Stomach (tissue), 9 donors: ENCODE data around the gene ADGRL3. TPM values are rescaled to one million over a fixed set of nuclear protein-coding genes. Genes with fewer than 3 reads are reported as not detected.

Experiments used
- DNase-seq, 2 donors: peaks; one replicate each; pipeline versions ENCODE4 v3.0.0 to v3.0.0-alpha.2; 2013 to 2019
- H3K27ac ChIP-seq, 5 donors: fragments of 200-600 bp in 4 of 5; sonication (generic) in 4 of 5; one replicate each; pipeline ENCODE4 v1.5.1; 2013 to 2019; ENCODE audit warnings: mild to moderate bottlenecking in 1 of 5, moderate library complexity in 1 of 5
- H3K27me3 ChIP-seq, 3 donors: fragments of 200-600 bp; sonication (generic); one replicate each; pipeline ENCODE4 v1.5.1; 2017 to 2019; ENCODE audit warnings: mixed run types in 1 of 3
- H3K36me3 ChIP-seq, 4 donors: fragments of 200-600 bp; sonication (generic); 1 replicate in 3 of 4; 2 replicates in 1 of 4; pipeline ENCODE4 v1.5.1; 2016 to 2019
- H3K4me1 ChIP-seq, 4 donors: fragments of 200-600 bp; sonication (generic); one replicate each; pipeline ENCODE4 v1.5.1; 2016 to 2019
- H3K4me3 ChIP-seq, 4 donors: fragments of 200-600 bp; sonication (generic) in 3 of 4; one replicate each; pipeline ENCODE4 v1.5.1; 2016 to 2019; ENCODE audit warnings: mild to moderate bottlenecking in 1 of 4
- H3K9me3 ChIP-seq, 4 donors: fragments of 200-600 bp; sonication (generic); one replicate each; pipeline ENCODE4 v1.5.1; 2016 to 2019
- CTCF ChIP-seq, 7 experiments: fragments of 450-650 bp in 4 of 7; fragments of 200-600 bp in 3 of 7; sonication (generic) in 3 of 7; IDR thresholded peaks; one replicate each; pipeline ENCODE4 v1.5.1; 2016 to 2019; ENCODE audit warnings: antibody characterized with exemption in 7 of 7, control low read depth in 2 of 7, mild to moderate bottlenecking in 1 of 7
- EP300 ChIP-seq: sonication (generic); formaldehyde crosslinking; IDR thresholded peaks from one replicate; pipeline ENCODE4 v1.6.1; 2017; ENCODE audit warnings: antibody characterized with exemption
- POLR2A ChIP-seq, 4 donors: fragments of 450-650 bp; IDR thresholded peaks; one replicate each; pipeline ENCODE4 v1.6.1; 2016; ENCODE audit warnings: antibody characterized with exemption in 4 of 4, control low read depth in 2 of 4, mild to moderate bottlenecking in 1 of 4, moderate library complexity in 1 of 4
- POLR2AphosphoS5 ChIP-seq, 3 donors: sonication (generic); formaldehyde crosslinking; IDR thresholded peaks; one replicate each; pipeline ENCODE4 v1.6.1; 2016; ENCODE audit warnings: antibody characterized with exemption in 3 of 3
- WGBS, 5 donors: extraction: QIAGEN DNeasy Blood & Tissue Kit in 3 of 5; methylation state at CpG; one replicate each; pipeline versions ENCODE4 v1.1.5 to v1.1.7; 2013 to 2018; 5-methylcytosine and 5-hydroxymethylcytosine counted together
- intact Hi-C: fragments of 100-400 bp; cut with DNase I; formaldehyde crosslinking; loops from one replicate; pipeline ENCODE4 v1.15.1; 2023; ENCODE audit warnings: low total_unique reads
- polyA plus RNA-seq, 3 donors: library from polyadenylated mRNA; stranded (reverse); fragments of 200-250 nt; gene quantifications; one replicate each; pipeline ENCODE4 v1.2.3, GENCODE V29; 2013
- total RNA-seq, 5 donors: library from RNA; depleted of rRNA; stranded (reverse); fragments of >200 nt; gene quantifications; one replicate each; pipeline versions ENCODE4 v1.1.0 to v1.2.3, GENCODE V29; 2014 to 2016
- donor health status: healthy with polysubstance abuse.
- donor health status: Bipolar disorder and iron deficiency.
- donor health status: healthy.

ADGRL3 gene
- total and polyA plus RNA-seq, 8 donors = 0.48 to 109 (median 3.9) TPM

- TF ChIP-seq POLR2A (IDR thresholded peaks at IDR 0.05) = no peak
- TF ChIP-seq EP300 = no peak
- TF ChIP-seq POLR2AphosphoS5 (IDR thresholded peaks at IDR 0.05) = no peak
- no peak for TF ChIP-seq CTCF (IDR thresholded peaks at IDR 0.05)
- no peaks in the 10 kb centered on the region for H3K9me3 ChIP-seq
Observed at GRCh38 chr4:61583696-61584095, 383.6 kb downstream of the ADGRL3 start.

GRCh38 chr4:61588621-61589402 lies 388.7 kb downstream of the ADGRL3 start:
- Histone ChIP-seq H3K4me1 (no peaks in the 10 kb centered on the region), H3K27ac (no peak overlapping the region), H3K4me3 (no peak overlapping the region), H3K27me3 (no peaks in the 10 kb centered on the region), H3K9me3 (no peaks in the 10 kb centered on the region), H3K36me3 (no peaks in the 10 kb centered on the region)
- whole genome bisulfite sequencing, 5 donors = 52 to 71% (median 60%) methylated on average over 5 of the region's 5 CpGs
- intact Hi-C loops = no loop called here
- DNase-seq = no peak
- TF ChIP-seq POLR2AphosphoS5 (IDR thresholded peaks at IDR 0.05) = no peak
- TF ChIP-seq POLR2A (IDR thresholded peaks at IDR 0.05) = no peak
- TF ChIP-seq EP300 = no peak
- no peak for TF ChIP-seq CTCF (IDR thresholded peaks at IDR 0.05)

More at GRCh38 chr4:61583696-61584095, 383.6 kb downstream of the ADGRL3 start:
- DNase-seq = no peak
- intact Hi-C loops = no loop called here
- Histone ChIP-seq H3K36me3 (no peaks in the 10 kb centered on the region), H3K27ac (no peak overlapping the region), H3K4me3 (no peak overlapping the region), H3K27me3 (no peaks in the 10 kb centered on the region), H3K4me1 (no peaks in the 10 kb centered on the region)
- 70 to 94% (median 87%) methylated on average over 1 of the region's 1 CpG for WGBS, 5 donors

GRCh38 chr4:61590881-61591280 lies 390.8 kb downstream of the ADGRL3 start:
- WGBS, 5 donors = 88 to 91% (median 88%) methylated on average over 5 of the region's 5 CpGs
- Histone ChIP-seq H3K27ac (no peak overlapping the region), H3K36me3 (no peaks in the 10 kb centered on the region), H3K27me3 (no peaks in the 10 kb centered on the region), H3K9me3 (no peaks in the 10 kb centered on the region), H3K4me1 (no peaks in the 10 kb centered on the region), H3K4me3 (no peak overlapping the region)
- DNase-seq = no peak
- TF ChIP-seq CTCF (IDR thresholded peaks at IDR 0.05) (no peak), POLR2A (IDR thresholded peaks at IDR 0.05) (no peak), POLR2AphosphoS5 (IDR thresholded peaks at IDR 0.05) (no peak), EP300 (no peak)
- intact Hi-C loops = no loop called here

GRCh38 chr4:61596606-61597340 lies 396.6 kb downstream of the ADGRL3 start:
- Histone ChIP-seq H3K4me1 (peaks cover 0 to 6% (median 3%) of the 10 kb centered on the region in 4 donors), H3K4me3 (no peak overlapping the region), H3K27ac (no peak overlapping the region), H3K36me3 (no peaks in the 10 kb centered on the region), H3K27me3 (no peaks in the 10 kb centered on the region), H3K9me3 (no peaks in the 10 kb centered on the region)
- peak in 1 of 2 donors; percentile 31 for DNase-seq
- TF ChIP-seq POLR2AphosphoS5 (IDR thresholded peaks at IDR 0.05) (no peak), CTCF (IDR thresholded peaks at IDR 0.05) (no peak), POLR2A (IDR thresholded peaks at IDR 0.05) (no peak), EP300 (no peak)
- intact Hi-C loops = no loop called here
- 27 to 52% (median 35%) methylated on average over 5 of the region's 5 CpGs for WGBS, 5 donors
